DOHH2 (cell line): ENCODE measurements around the gene SLC27A2.

Experiments
- H3F3A ChIP-seq: fragments of 200-600 bp; sonication (generic), shearing (Covaris generic); 2 replicates; pipeline ENCODE4 v1.6.0; 2016; ENCODE audit warnings: antibody characterized with exemption, mild to moderate bottlenecking; ENCODE audit not compliant: control insufficient read depth, insufficient read depth
- H3K27ac ChIP-seq: fragments of 200-600 bp; sonication (generic); 2 replicates; pipeline ENCODE4 v1.5.1; 2014; ENCODE audit warnings: low read depth, mild to moderate bottlenecking, low read length, moderate library complexity
- H3K27me3 ChIP-seq: fragments of 200-600 bp; sonication (generic); 2 replicates; pipeline ENCODE4 v1.6.1; 2014; ENCODE audit warnings: mild to moderate bottlenecking, low read length, mixed read lengths; ENCODE audit not compliant: control insufficient read depth
- H3K36me3 ChIP-seq: fragments of 200-600 bp; sonication (generic); 2 replicates; pipeline ENCODE4 v1.6.1; 2014; ENCODE audit warnings: mild to moderate bottlenecking, low read length, moderate library complexity, mixed read lengths; ENCODE audit not compliant: control insufficient read depth
- H3K4me1 ChIP-seq: fragments of 200-600 bp; sonication (generic); 2 replicates; pipeline ENCODE4 v1.6.1; 2014; ENCODE audit warnings: mild to moderate bottlenecking, low read length, mixed read lengths; ENCODE audit not compliant: control insufficient read depth
- H3K4me2 ChIP-seq: fragments of 200-600 bp; sonication (generic); 2 replicates; pipeline ENCODE4 v1.6.0; 2014; ENCODE audit warnings: mild to moderate bottlenecking, low read length, moderate library complexity
- H3K4me3 ChIP-seq: fragments of 200-600 bp; sonication (generic); 2 replicates; pipeline ENCODE4 v1.5.1; 2014; ENCODE audit warnings: mild to moderate bottlenecking, low read length, mixed read lengths
- H3K79me2 ChIP-seq: fragments of 200-600 bp; sonication (generic); 2 replicates; pipeline ENCODE4 v1.6.1; 2014; ENCODE audit warnings: mild to moderate bottlenecking, low read length, mixed read lengths; ENCODE audit not compliant: control insufficient read depth
- H3K9me2 ChIP-seq: fragments of 200-600 bp; sonication (generic); replicated peaks from 2 replicates; pipeline ENCODE4 v1.6.1; 2014; ENCODE audit warnings: mild to moderate bottlenecking, low read length, mixed read lengths; ENCODE audit not compliant: control insufficient read depth
- H3K9me3 ChIP-seq: fragments of 200-600 bp; sonication (generic); 2 replicates; pipeline ENCODE4 v1.6.1; 2014; ENCODE audit warnings: antibody characterized with exemption, low read length, mixed read lengths; ENCODE audit not compliant: control insufficient read depth, insufficient read depth
- H4K20me1 ChIP-seq: fragments of 200-600 bp; sonication (generic); 2 replicates; pipeline ENCODE4 v1.6.0; 2014; ENCODE audit warnings: low read depth, mild to moderate bottlenecking, antibody characterized with exemption, low read length, moderate library complexity; ENCODE audit not compliant: control insufficient read depth, insufficient read depth
- EZH2phosphoT487 ChIP-seq: fragments of 200-600 bp; sonication (generic); IDR thresholded peaks from 2 replicates; pipeline ENCODE4 v1.6.1; 2017; ENCODE audit warnings: borderline replicate concordance, mild to moderate bottlenecking, antibody characterized with exemption, low read length, moderate library complexity, mixed read lengths
- TF ChIP-seq, protein P1 (sequence below): fragments of 200-600 bp; sonication (generic); IDR thresholded peaks from one replicate; pipeline ENCODE4 v1.5.1; 2014; ENCODE audit warnings: antibody characterized with exemption, mild to moderate bottlenecking, low read depth, low read length; ENCODE audit not compliant: poor library complexity, severe bottlenecking

SLC27A2 gene

DNA sequence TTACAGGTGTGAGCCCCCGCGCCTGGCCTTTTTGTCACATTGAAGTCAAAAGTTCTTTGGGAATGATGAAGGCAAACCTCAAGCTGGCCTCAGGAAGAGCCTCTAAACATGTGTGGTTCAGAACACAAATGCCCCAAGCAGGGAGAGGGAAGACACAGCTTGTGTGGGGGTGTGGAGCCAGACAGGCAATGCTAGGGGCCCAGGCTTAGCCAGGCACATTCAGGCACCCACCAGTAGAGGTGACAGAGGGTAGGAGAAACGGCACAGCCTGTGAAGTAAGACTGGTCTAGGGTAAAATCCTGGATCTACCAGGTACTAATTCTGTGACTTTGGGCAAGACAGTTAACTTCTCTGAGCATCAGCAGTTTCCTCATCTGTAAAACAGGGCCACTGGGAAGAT, 80.0 kb downstream of the SLC27A2 start:
- no peak overlapping the region for H3K27ac ChIP-seq
- H3F3A ChIP-seq: no peaks in the 10 kb centered on the region
- H3K36me3 ChIP-seq: no peaks in the 10 kb centered on the region
- no peak overlapping the region for H3K4me2 ChIP-seq
- peaks cover 10% of the 10 kb centered on the region; the same call in 1 of the 2 replicates for H3K27me3 ChIP-seq
- no peak overlapping the region for H3K4me3 ChIP-seq
- no peaks in the 10 kb centered on the region for H3K79me2 ChIP-seq
- no peaks in the 10 kb centered on the region for H3K9me2 ChIP-seq
- H4K20me1 ChIP-seq: no peaks in the 10 kb centered on the region
- TF ChIP-seq, protein P1, sequence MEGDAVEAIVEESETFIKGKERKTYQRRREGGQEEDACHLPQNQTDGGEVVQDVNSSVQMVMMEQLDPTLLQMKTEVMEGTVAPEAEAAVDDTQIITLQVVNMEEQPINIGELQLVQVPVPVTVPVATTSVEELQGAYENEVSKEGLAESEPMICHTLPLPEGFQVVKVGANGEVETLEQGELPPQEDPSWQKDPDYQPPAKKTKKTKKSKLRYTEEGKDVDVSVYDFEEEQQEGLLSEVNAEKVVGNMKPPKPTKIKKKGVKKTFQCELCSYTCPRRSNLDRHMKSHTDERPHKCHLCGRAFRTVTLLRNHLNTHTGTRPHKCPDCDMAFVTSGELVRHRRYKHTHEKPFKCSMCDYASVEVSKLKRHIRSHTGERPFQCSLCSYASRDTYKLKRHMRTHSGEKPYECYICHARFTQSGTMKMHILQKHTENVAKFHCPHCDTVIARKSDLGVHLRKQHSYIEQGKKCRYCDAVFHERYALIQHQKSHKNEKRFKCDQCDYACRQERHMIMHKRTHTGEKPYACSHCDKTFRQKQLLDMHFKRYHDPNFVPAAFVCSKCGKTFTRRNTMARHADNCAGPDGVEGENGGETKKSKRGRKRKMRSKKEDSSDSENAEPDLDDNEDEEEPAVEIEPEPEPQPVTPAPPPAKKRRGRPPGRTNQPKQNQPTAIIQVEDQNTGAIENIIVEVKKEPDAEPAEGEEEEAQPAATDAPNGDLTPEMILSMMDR: no peak
- no peak for TF ChIP-seq EZH2phosphoT487
- no peaks in the 10 kb centered on the region for H3K9me3 ChIP-seq
- no peaks in the 10 kb centered on the region for H3K4me1 ChIP-seq

DNA sequence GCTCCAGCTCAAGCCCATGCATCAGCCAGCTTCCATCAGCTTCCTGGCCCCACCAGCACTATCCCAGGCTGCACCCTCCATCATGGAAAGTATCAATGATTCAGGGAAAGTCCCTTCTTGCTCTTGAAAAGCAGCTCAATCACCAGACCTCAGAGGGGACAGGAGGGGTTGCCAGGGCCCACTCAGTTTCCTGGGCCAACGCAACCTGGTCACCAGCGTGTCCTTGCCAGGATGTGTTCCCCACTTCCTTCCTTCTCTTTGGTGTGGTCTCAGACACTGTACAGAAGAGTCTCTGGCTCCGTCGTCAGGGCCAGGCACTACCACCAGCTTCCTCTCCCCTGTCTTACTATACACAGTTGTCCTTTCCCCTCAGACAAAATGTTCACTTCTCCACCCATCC, 80.5 kb downstream of the SLC27A2 start:
- no peaks in the 10 kb centered on the region for H3F3A ChIP-seq
- no peak overlapping the region for H3K27ac ChIP-seq
- H3K79me2 ChIP-seq: no peaks in the 10 kb centered on the region
- H3K36me3 ChIP-seq: no peaks in the 10 kb centered on the region
- H3K4me1 ChIP-seq: no peaks in the 10 kb centered on the region
- H3K9me3 ChIP-seq: no peaks in the 10 kb centered on the region
- no peak overlapping the region for H3K4me3 ChIP-seq
- TF ChIP-seq, protein P1: no peak
- no peak for TF ChIP-seq EZH2phosphoT487
- no peaks in the 10 kb centered on the region for H4K20me1 ChIP-seq
- peaks cover 10% of the 10 kb centered on the region; the same call in 1 of the 2 replicates for H3K27me3 ChIP-seq
- no peak overlapping the region for H3K4me2 ChIP-seq
- H3K9me2 ChIP-seq: no peaks in the 10 kb centered on the region

- Histone ChIP-seq H3K36me3 (no peaks in the 10 kb centered on the region), H3K79me2 (no peaks in the 10 kb centered on the region), H3K4me1 (no peaks in the 10 kb centered on the region), H3K9me3 (no peaks in the 10 kb centered on the region), H3K9me2 (no peaks in the 10 kb centered on the region), H3K4me3 (no peak within 1 kb of the TSS), H3K27ac (no peak within 1 kb of the TSS), H3K4me2 (no peak within 1 kb of the TSS), H3K27me3 (peaks cover 7% of the 10 kb centered on the region; the same call in 1 of the 2 replicates), H4K20me1 (no peaks in the 10 kb centered on the region), H3F3A (no peaks in the 10 kb centered on the region)
- TF ChIP-seq EZH2phosphoT487: no peak
Measured at GRCh38 chr15:50265620-50266019, 83.6 kb downstream of the SLC27A2 start, which contains the start of gene HDC. Gene HDC, minus strand, starts transcription at chr15:50265726. Its CDS starts 103 bp downstream, at chr15:50265623.

DNA sequence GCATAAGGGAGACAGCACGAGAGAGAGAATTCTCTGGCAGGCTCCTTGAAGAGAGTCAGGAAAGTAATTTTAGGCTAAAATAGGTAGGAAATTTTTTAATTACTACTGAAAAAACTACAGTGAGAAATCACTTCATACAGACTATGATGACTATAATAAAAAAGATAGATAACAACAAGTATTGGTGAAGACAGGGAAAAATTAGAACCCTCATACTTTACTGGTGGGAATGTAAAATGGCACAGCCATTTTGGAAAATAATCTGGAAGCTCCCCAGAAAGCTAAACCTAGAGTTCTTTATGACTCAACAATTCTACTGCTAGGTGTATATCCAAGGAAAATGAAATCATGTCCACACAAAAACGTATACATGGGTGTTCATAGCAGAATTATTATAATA, 85.6 kb downstream of the SLC27A2 start:
- H3K79me2 ChIP-seq: no peaks in the 10 kb centered on the region
- TF ChIP-seq EZH2phosphoT487: no peak
- TF ChIP-seq, protein P1: no peak
- H3K4me3 ChIP-seq: no peak overlapping the region
- H3K36me3 ChIP-seq: no peaks in the 10 kb centered on the region
- no peak overlapping the region for H3K4me2 ChIP-seq
- H3K4me1 ChIP-seq: no peaks in the 10 kb centered on the region
- no peak overlapping the region for H3K27ac ChIP-seq
- no peaks in the 10 kb centered on the region for H3F3A ChIP-seq
- H3K27me3 ChIP-seq: peaks cover 3% of the 10 kb centered on the region; the same call in 1 of the 2 replicates
- H3K9me3 ChIP-seq: no peaks in the 10 kb centered on the region
- H3K9me2 ChIP-seq: no peaks in the 10 kb centered on the region
- H4K20me1 ChIP-seq: no peaks in the 10 kb centered on the region
